Right lobe of liver (tissue), 6 donors: ENCODE data around the gene PTPRN2. TPM values are rescaled to one million over a fixed set of nuclear protein-coding genes. Genes with fewer than 3 reads are reported as not detected.

Experiments used
- ATAC-seq, 4 donors: fragments of 200-7000 bp; cut with Tn5 transposase; one replicate each; pipeline ENCODE4 v1.9.1; 2020; ENCODE audit warnings: mild to moderate bottlenecking in 4 of 4, moderate library complexity in 4 of 4
- DNase-seq, 3 donors: peaks; one replicate each; pipeline ENCODE4 v3.0.0-alpha.2; 2020
- H3K27ac ChIP-seq, 3 donors: fragments of 200-600 bp; one replicate each; pipeline ENCODE4 v1.8.0; 2022
- H3K27me3 ChIP-seq, 2 donors: fragments of 200-600 bp; one replicate each; pipeline ENCODE4 v1.8.0; 2022
- H3K36me3 ChIP-seq, 4 donors: fragments of 200-600 bp; sonication (generic) in 1 of 4; one replicate each; pipeline versions ENCODE4 v1.5.1 to v1.8.0; 2017 to 2022; ENCODE audit warnings: control low read depth in 1 of 4
- H3K4me1 ChIP-seq, 4 donors: fragments of 200-600 bp; sonication (generic) in 1 of 4; one replicate each; pipeline versions ENCODE4 v1.5.1 to v1.8.0; 2017 to 2022; ENCODE audit warnings: control low read depth in 1 of 4
- H3K4me3 ChIP-seq, 3 donors: fragments of 200-600 bp; one replicate each; pipeline ENCODE4 v1.8.0; 2022
- H3K9me3 ChIP-seq, 4 donors: fragments of 200-600 bp; sonication (generic) in 1 of 4; one replicate each; pipeline versions ENCODE4 v1.5.1 to v1.8.0; 2017 to 2022; ENCODE audit warnings: control low read depth in 1 of 4
- POLR2A ChIP-seq: fragments of 450-650 bp; IDR thresholded peaks from one replicate; pipeline ENCODE4 v1.6.1; 2017; ENCODE audit warnings: antibody characterized with exemption, mild to moderate bottlenecking
- WGBS: methylation state at CpG from one replicate; pipeline ENCODE4 v1.1.6; 2018; ENCODE audit warnings: low coverage, low lambda C conversion rate; ENCODE audit not compliant: insufficient coverage; ENCODE audit errors: missing lambda C conversion rate; 5-methylcytosine and 5-hydroxymethylcytosine counted together
- intact Hi-C, 2 donors: fragments of 100-400 bp; cut with DNase I; formaldehyde crosslinking; loops; one replicate each; pipeline versions ENCODE4 v1.11.2 to v1.14.1; 2022
- total RNA-seq, 6 experiments: library from RNA; depleted of rRNA in 2 of 6; stranded (reverse); fragments of >200 nt in 2 of 6; fragmentation: NEBNext Ultra II Directional in 3 of 6; extraction: Animal tissue kit (Norgen Biotek cat#: 25700) in 3 of 6; gene quantifications; one replicate each; pipeline versions ENCODE4 v1.1.0 to v1.2.4, GENCODE V29; 2016 to 2023
- TF ChIP-seq, protein P1 (sequence below), 4 donors: fragments of 200-600 bp in 3 of 4; fragments of 450-650 bp in 1 of 4; IDR thresholded peaks; one replicate each; pipeline versions ENCODE4 v1.5.1 to v1.8.0; 2016 to 2022; ENCODE audit warnings: antibody characterized with exemption in 4 of 4, mild to moderate bottlenecking in 2 of 4
- donor health status: DM: no; HTN: yes; CAD: no.
- donor health status: DM: no; HTN: no; CAD: no.
- donor health status: DM: no; HTN: no; CAD: no.
- donor health status: DM: no; HTN: yes; CAD: no.
- donor health status: DM: no; HTN: yes; CAD: no.

The PTPRN2 gene
- total RNA-seq, 6 experiments from 2014 or later = 0.15 to 0.87 (median 0.67) TPM

DNA sequence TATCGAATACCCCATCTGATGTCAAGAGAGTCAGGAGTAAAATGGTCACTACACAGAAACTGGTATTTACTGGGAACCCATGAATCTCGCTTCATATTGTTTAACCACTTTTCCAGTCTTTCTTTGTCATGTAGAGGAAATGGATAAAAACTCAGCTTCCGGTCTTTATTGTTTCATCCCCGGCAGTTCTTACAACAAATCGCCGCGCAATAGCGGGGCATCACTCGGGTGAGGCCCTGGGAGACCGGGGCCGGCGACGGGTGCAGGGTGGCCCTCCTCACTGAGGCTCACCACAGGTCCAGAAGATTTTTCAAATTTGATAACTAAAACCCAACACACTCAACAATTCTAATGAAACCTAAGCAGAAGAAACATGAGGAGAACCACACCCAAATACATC, 35.6 kb upstream of the PTPRN2 start:
- WGBS = 85% methylated on average over 12 of the region's 13 CpGs
- Histone ChIP-seq H3K27ac (no peak overlapping the region), H3K9me3 (no peaks in the 10 kb centered on the region), H3K27me3 (no peaks in the 10 kb centered on the region), H3K4me3 (no peak overlapping the region), H3K36me3 (no peaks in the 10 kb centered on the region), H3K4me1 (no peaks in the 10 kb centered on the region)
- ATAC-seq = peak in 1 of 4 donors; percentile 26
- no peak for TF ChIP-seq POLR2A
- TF ChIP-seq, protein P1, sequence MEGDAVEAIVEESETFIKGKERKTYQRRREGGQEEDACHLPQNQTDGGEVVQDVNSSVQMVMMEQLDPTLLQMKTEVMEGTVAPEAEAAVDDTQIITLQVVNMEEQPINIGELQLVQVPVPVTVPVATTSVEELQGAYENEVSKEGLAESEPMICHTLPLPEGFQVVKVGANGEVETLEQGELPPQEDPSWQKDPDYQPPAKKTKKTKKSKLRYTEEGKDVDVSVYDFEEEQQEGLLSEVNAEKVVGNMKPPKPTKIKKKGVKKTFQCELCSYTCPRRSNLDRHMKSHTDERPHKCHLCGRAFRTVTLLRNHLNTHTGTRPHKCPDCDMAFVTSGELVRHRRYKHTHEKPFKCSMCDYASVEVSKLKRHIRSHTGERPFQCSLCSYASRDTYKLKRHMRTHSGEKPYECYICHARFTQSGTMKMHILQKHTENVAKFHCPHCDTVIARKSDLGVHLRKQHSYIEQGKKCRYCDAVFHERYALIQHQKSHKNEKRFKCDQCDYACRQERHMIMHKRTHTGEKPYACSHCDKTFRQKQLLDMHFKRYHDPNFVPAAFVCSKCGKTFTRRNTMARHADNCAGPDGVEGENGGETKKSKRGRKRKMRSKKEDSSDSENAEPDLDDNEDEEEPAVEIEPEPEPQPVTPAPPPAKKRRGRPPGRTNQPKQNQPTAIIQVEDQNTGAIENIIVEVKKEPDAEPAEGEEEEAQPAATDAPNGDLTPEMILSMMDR (IDR thresholded peaks at IDR 0.05) = no peak
- DNase-seq = no peak
- intact Hi-C loops = no loop called here

DNA sequence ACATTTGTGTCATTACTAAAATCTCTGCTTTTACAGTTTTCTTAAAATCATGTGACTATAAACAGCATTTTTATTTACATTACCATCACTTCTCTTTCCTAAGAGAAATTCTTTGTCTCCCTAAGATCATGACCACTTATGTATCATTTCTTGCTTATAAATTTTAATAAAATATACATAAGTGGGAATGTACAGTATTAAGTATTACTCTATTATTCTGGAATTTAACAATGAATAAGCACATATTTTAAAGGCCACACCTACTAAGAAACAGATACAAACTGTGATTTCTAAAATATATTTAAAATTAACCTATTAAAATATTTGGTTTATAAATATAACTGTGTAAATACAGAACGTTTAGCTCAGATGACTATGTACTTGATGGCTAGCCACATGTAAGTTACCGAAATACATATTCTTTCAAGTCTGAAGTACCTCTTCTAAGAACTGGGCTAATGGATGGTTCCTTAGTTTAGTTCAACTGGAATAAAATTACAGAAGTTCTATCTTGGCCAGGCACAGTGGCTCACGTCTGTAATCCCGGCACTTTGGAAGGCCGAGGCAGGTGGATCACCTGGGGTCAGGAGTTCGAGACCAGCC, 33.3 kb upstream of the PTPRN2 start:
- 91% methylated on average over 6 of the region's 6 CpGs for WGBS
- ATAC-seq = no peak
- H3K9me3 ChIP-seq = no peaks in the 10 kb centered on the region
- no peak overlapping the region for H3K4me3 ChIP-seq
- intact Hi-C loops = no loop called here
- H3K36me3 ChIP-seq = no peaks in the 10 kb centered on the region
- no peaks in the 10 kb centered on the region for H3K27me3 ChIP-seq
- TF ChIP-seq, protein P1 (IDR thresholded peaks at IDR 0.05) = no peak
- TF ChIP-seq POLR2A = no peak
- no peaks in the 10 kb centered on the region for H3K4me1 ChIP-seq
- no peak overlapping the region for H3K27ac ChIP-seq
- DNase-seq = no peak

DNA sequence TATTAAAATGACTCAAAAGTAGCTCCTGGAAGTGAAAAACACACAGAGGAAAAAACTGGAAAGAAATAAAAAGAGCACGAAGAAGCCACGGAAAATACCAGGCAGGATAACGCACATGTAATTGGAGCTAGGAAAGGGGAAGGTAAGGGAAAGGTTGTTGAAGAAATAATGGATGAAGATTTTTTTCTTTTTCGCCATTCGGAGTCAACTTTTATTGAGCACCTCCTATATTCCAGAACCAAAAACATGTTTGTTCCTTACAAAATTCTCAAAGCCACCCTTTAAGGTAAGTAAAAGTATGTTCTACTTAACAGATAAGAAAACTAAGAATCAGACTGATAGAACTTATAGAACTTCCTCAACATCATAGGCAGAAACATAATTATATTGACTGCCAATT, 32.8 kb upstream of the PTPRN2 start:
- ATAC-seq (no peak), DNase-seq (no peak)
- Histone ChIP-seq H3K27me3 (no peaks in the 10 kb centered on the region), H3K9me3 (no peaks in the 10 kb centered on the region), H3K4me3 (no peak overlapping the region), H3K36me3 (no peaks in the 10 kb centered on the region), H3K27ac (no peak overlapping the region), H3K4me1 (no peaks in the 10 kb centered on the region)
- intact Hi-C loops = no loop called here
- TF ChIP-seq POLR2A = no peak
- TF ChIP-seq, protein P1 (IDR thresholded peaks at IDR 0.05) = no peak
- WGBS = 97% methylated on average over 3 of the region's 5 CpGs

DNA sequence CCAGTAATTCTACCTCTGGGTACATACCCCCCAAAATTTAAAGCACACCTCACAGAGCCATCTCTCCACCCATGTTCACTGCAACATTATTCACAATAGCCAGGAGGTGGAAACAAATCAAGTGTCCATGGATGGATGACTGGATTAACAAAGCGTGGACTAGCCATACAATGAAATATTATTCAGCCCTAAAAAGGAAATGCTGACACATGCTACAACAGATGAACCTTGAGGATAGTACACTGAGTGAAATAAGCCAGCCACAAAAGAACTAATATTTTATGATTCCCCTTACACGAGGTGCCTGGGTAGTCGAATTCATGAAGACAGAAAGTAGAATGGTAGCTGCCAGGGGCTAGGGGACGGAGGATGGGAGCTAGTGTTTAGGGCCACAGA, 31.1 kb upstream of the PTPRN2 start:
- Histone ChIP-seq H3K27me3 (no peaks in the 10 kb centered on the region), H3K4me3 (no peak overlapping the region), H3K4me1 (no peaks in the 10 kb centered on the region), H3K36me3 (no peaks in the 10 kb centered on the region), H3K9me3 (no peaks in the 10 kb centered on the region), H3K27ac (no peak overlapping the region)
- ATAC-seq (no peak), DNase-seq (no peak)
- intact Hi-C loops = no loop called here
- 96% methylated on average over 3 of the region's 4 CpGs for WGBS
- no peak for TF ChIP-seq POLR2A
- TF ChIP-seq, protein P1 (IDR thresholded peaks at IDR 0.05) = no peak

DNA sequence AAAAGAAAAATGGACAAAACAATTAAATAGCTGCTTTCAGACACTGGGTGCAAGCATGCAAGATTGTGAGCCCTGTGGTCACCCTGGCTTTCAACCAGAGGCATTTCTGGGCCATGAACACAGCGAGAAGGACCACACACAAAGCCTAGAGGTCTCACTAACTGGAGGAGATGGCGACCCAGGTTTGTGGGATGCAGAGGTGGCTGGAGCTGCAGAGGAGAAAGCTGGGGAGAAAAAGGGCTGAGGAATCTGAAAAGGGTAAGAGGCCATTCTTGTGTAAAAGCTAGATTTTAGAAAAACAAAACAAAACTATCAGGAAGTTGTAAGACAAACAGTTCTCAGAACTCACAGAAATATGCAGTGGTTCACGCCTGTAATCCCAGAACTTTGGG, 30.1 kb upstream of the PTPRN2 start:
- H3K27ac ChIP-seq = no peak overlapping the region
- 85% methylated on average over 2 of the region's 3 CpGs for WGBS
- no peaks in the 10 kb centered on the region for H3K9me3 ChIP-seq
- no peak overlapping the region for H3K4me3 ChIP-seq
- no peak for TF ChIP-seq POLR2A
- TF ChIP-seq, protein P1 (IDR thresholded peaks at IDR 0.05) = no peak
- DNase-seq (no peak), ATAC-seq (no peak)
- no peaks in the 10 kb centered on the region for H3K36me3 ChIP-seq
- H3K27me3 ChIP-seq = no peaks in the 10 kb centered on the region
- intact Hi-C loops = no loop called here
- no peaks in the 10 kb centered on the region for H3K4me1 ChIP-seq
